Heart left ventricle (tissue), 13 donors: ENCODE data around the gene FASTK.
A peak's percentile ranks its signal among the peaks of the same experiment; 100 is the strongest.

Experiments
- CTCF ChIP-seq, 12 donors: fragments of 200-600 bp; sonication (generic) in 4 of 12; IDR thresholded peaks; one replicate each; pipeline versions ENCODE4 v1.5.0 to v1.8.0; 2018 to 2022; ENCODE audit warnings: antibody characterized with exemption in 12 of 12, mild to moderate bottlenecking in 5 of 12
- POLR2A ChIP-seq, 2 donors: fragments of 450-650 bp; IDR thresholded peaks; one replicate each; pipeline ENCODE4 v1.6.1; 2017; ENCODE audit warnings: antibody characterized with exemption in 2 of 2, mild to moderate bottlenecking in 2 of 2, moderate library complexity in 2 of 2
- donor health status: ischemic (EF 13 %, LVEDD 7.1; RV severe dilation, severe dysfunction).
- donor health status: DM: no; HTN: yes; CAD: no.
- donor health status: DM: no; HTN: no; CAD: no.
- donor health status: ischemic (EF 25% LVEDD 6.9; RV normal size, moderate dysfunction).
- donor health status: ischemic (EF 25% LVEDD 5.7; RV mildly dilated, moderate dysfunction).
- donor health status: ischemic (EF 35%, LVEDD 5.7; RV mildly dilated, moderate dysfunction).
- donor health status: nonischemic (EF 11% LVEDD 7.7; RV severe dilation, severe dysfunction).
- donor health status: DM: yes; HTN: yes; CAD: no.
- donor health status: PGD.
- donor health status: ischemic (EF 29% LVEDD 5.4; RV normal size, mild dysfunction).
- donor health status: nonischemic (EF 23%, LVEDD 6.1; RV moderate dilation, normal function).

GRCh38 chr7:151125470-151125845 lies 44.8 kb upstream of the FASTK start:
- no peak for TF ChIP-seq POLR2A (IDR thresholded peaks at IDR 0.05)
- peak in 8 of 12 donors; percentile 8 to 53 (median 36) for TF ChIP-seq CTCF (IDR thresholded peaks at IDR 0.05)
